ENCODE measurements around the gene MZB1. TPM values are rescaled to one million over a fixed set of nuclear protein-coding genes. Genes with fewer than 3 reads are reported as not detected.

The MZB1 gene
- total and polyA plus RNA-seq, 2 of the 8 experiments (the other 6 are each of a cell fraction or from before 2014, with no cell fraction given): 0.39 to 0.47 TPM

DNA sequence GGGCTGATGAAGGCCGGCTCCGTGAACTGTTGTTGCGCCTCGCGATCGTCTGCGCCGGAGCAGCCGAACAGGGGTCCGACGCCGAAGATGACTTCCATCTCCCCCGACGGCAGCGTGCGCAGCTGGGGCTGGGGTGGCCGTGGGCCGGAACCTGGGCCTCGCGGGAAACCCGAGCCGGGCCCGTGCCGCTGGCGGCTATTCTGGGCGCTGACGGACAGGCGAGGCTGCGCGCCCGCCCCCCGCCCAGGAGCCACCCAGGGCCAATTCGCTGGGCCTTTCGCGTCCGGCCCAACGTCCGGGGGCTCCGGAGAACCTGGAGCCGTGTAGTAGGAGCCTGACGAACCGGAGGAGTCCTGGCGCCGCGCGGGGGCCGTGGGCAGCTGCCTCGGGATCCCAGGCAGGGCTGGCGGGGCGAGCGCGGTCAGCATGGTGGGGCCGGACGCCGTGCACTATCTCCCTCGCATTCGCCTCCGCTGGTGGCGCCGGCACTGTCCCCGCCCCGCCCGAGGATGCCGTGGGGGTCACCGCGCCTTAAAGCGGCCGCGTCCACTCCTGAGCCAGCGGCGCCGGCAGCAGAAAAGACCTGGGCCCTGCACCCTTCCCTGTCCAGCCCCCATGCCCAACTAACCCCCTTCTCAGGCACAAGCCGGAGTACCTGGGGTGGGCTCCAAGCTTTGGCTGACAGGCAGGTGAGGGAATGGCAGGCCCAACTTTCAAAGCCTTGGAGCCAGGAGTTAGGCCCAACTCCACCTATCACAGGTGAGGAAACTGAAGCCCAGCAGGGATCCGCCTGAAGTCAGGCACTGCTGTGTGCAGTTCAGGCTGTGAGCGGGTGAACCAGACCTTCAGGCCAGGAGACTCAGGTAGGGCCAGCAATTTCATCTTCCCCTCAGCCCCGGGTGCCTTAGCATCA, 5.2 kb upstream of the MZB1 start, which contains the start of gene PROB1 (continued):
- TF ChIP-seq CTBP2 (IDR thresholded peaks at IDR 0.05; ENCODE audit: borderline replicate concordance, insufficient read depth, insufficient read length, low read length) (peak; percentile 64), POLR2A (IDR thresholded peaks at IDR 0.05; ENCODE audit: control extremely low read depth in 1 of 2, low read depth in 2 of 2, low read length in 2 of 2) (no peak), ZNF274 (IDR thresholded peaks at IDR 0.05; ENCODE audit: borderline replicate concordance, extremely low read depth, low read length) (no peak), NANOG (IDR thresholded peaks at IDR 0.05; ENCODE audit: insufficient read depth, low read depth, low read length, poor library complexity, severe bottlenecking) (no peak), RNF2 (IDR thresholded peaks at IDR 0.05; ENCODE audit: borderline replicate concordance, low read depth, low read length, missing control alignments, poor library complexity, severe bottlenecking) (no peak), SUZ12 (IDR thresholded peaks at IDR 0.05; ENCODE audit: low read length) (0 out of 2 replicates have a peak, but pooled peaks have one; percentile 5)
